Neural cell (in vitro differentiated cells): ENCODE results near the gene FDXACB1.

ENCODE experiments used
- CTCF ChIP-seq: fragments of 450-650 bp; IDR thresholded peaks from 2 replicates; pipeline ENCODE4 v1.5.1; 2014; ENCODE audit warnings: antibody characterized with exemption, mild to moderate bottlenecking, moderate library complexity; ENCODE audit not compliant: poor library complexity, severe bottlenecking
- REST ChIP-seq: IDR thresholded peaks from 2 replicates; pipeline ENCODE4 v1.6.1; 2012; ENCODE audit warnings: borderline replicate concordance

GRCh38 chr11:111905411-111905810, 26.4 kb upstream of the FDXACB1 start:
- TF ChIP-seq CTCF (no peak), REST (no peak)
